ENCODE data around the gene SDK1.

GRCh38 chr7:4246536-4246935 lies 945.5 kb downstream of the SDK1 start:
- TF ChIP-seq CTCF (IDR thresholded peaks at IDR 0.05) (no peak), SMC3 (IDR thresholded peaks at IDR 0.05) (no peak), RAD21 (conservative IDR thresholded peaks at IDR 0.05 in 1 of 2, IDR thresholded peaks at IDR 0.05 in 1 of 2) (no peak), RCOR1 (IDR thresholded peaks at IDR 0.05; ENCODE audit: low read depth, low read length) (no peak), POLR2A (IDR thresholded peaks at IDR 0.05; ENCODE audit: low read length) (no peak), KDM1A (IDR thresholded peaks at IDR 0.05; ENCODE audit: low read depth) (no peak), SREBF2 (IDR thresholded peaks at IDR 0.05) (no peak), REST (IDR thresholded peaks at IDR 0.05) (no peak), CHD2 (IDR thresholded peaks at IDR 0.05; ENCODE audit: low read length, partially characterized antibody) (no peak), PBX3 (IDR thresholded peaks at IDR 0.05) (no peak), CBX2 (IDR thresholded peaks at IDR 0.05; ENCODE audit: borderline replicate concordance, low read depth) (no peak)

Data from A549 (cell line).